ENCODE measurements around the gene CDC42BPG. TPM values are rescaled to one million over a fixed set of nuclear protein-coding genes. Genes with fewer than 3 reads are reported as not detected.

Gene CDC42BPG
- total RNA-seq, 1 donor from 2014 or later: 37.1 TPM

DNA sequence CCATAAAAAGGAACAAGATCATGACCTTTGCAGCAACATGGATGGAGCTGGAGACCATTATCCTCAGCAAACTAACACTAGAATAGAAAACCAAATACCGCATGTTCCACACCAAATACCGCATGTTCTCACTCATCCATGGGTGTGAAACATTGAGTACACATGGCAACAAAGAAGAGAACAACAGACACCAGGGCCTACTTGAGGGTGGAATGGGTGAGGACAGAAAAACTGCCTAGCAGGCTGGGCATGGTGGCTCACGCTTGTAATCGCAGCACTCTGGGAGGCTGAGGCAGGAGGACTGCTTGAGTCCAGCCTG is 21.7 kb upstream of the CDC42BPG start:
- no peak for DNase-seq (ENCODE audit: low spot score)

DNA sequence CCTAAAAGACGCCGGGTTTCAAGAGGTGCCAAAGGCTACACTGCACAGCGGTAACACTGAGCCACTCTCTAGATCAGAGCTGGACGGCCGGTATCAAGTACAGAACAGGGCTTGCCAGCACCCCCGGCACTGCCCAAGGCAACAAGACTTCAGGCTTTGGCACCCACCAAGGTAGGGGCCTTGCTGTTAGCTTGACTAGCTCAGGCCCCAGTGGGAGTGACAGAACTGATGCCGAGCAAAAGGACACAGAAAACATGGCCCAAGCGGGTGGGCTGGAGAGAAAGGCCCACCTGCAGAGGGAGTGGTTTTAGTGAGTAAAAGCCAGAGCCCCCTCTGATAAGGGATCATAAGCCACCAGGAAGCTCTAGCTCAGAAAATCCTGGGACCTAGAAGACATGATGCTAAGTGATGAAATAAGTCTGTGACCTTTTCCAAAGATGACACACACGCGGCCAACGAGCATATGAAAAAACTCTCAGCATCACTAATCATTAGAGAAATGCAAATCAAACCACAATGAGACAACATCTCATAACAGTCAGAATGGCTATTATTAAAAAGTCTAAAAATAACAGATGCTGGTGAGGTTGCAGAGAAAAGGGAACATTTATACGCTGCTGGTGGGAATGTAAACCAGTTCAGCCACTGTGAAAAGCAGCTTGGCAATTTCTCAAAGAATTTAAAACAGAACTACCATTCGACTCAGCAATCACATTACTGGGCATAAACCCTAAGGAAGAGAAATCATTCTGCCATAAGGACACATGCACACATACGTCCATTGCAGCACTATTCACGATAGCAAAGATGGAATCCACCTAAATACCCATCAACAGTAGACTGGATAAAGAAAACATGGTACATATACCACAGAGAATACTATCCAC is 21.1 kb upstream of the CDC42BPG start:
- DNase-seq (ENCODE audit: low spot score): no peak

DNA sequence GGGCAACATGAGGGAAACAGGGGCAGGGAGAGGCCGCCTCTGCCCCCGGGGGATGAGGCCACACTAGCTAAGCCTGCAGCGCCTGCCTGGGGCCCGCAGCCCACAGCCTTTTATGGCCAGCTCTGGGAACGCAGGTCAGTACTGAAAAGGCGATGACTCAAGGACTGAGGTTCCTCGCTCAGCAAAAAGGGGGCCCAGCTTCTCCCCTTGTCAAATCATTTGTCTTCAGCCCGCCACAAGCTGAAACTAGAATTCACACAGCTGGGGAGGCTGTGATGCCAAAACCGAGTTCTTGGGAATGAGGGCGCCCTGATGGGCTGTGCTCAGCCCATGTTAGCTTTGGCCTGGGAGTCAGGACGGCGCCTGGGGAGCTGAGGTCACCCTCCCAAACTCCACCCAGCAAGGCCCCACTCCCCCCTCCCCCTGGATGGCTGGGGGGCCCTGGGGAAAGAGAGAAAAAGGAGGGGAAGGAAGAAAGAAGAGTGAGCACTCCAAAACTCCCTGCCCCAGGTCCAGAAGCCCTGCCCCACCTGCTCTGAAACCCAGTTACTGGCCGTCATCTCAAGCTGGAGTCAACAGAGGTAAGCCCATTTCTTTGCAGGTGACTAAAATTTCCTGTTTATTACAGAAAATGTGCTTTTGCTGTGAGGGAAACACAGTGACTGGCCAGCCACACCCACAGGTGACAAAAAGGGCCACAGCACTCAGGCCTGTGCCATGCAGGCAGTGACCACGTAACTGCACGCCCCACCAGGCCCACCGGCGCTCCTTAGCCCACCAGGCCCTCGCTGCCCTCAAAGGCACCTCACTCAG is 20.2 kb upstream of the CDC42BPG start:
- no peak for DNase-seq (ENCODE audit: low spot score)

DNA sequence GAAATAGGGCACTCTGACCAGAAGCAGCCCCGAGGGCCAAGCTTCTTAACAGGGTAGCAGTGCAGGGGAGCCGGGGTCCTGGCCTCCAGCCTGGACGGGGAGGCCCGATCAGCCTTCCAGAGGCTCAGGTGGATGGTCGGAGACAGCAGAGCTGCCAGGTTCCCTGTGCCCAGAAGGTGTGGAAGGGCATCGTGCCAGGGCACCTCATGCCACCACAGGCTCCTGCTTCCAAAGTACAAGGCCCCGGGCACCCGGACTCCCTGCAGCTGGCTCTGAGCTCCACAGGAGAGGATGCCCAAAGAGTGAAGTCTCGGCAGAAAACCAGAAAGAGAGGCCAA is 19.7 kb upstream of the CDC42BPG start:
- no peak for DNase-seq (ENCODE audit: low spot score)

DNA sequence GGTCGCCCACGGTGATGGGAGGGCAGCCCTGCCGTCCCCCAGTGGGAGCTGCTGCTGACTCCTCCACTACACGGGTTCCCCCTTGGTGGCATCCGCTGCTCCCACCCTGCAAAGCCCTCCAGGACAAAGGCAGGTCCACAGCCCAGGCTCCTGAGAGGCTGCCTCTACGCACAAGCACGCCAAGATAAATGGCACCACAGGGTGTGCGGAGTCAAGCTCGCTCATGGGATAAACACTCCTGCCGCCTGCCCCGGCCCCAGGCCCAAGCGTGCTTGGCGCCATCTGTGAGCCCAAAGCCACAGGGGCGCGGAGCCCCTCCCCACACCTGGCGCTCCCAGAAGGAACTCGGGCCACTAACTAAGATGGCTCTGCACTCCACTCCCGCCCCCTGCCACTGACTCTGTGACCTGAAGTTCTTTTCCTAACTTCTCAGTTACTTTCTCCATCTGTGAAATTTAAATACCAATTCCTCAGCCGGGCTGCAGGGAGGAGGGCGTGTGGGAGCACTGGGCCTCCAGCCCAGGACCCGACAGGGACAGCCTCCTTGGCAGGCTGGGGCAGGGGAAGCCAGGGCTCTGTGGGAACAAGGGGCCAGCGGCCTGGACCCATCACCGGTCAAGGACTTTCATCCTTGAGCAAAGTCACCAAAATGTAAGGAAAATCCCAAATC is 19.1 kb upstream of the CDC42BPG start:
- DNase-seq (ENCODE audit: low spot score): no peak

DNA sequence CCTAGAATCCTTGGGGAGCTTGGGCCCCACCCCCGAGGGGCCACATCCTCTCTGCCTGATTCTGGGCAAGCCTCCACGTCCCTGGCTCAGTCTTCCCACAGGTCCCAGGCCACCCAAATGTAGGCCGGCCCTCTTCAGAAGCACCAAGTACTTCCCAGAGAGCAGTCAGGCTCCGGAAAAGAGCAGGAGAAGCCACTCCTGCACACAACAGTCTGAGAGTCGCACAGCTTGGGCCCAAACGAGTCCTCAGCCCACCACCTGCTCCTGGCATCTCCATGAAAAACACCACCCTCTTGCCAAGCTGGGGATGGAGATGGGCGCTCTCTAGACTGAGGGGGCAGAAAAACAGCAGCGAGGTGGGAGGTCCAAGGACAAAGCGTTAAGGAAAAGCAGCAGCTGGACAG is 18.5 kb upstream of the CDC42BPG start:
- DNase-seq (ENCODE audit: low spot score): no peak

DNA sequence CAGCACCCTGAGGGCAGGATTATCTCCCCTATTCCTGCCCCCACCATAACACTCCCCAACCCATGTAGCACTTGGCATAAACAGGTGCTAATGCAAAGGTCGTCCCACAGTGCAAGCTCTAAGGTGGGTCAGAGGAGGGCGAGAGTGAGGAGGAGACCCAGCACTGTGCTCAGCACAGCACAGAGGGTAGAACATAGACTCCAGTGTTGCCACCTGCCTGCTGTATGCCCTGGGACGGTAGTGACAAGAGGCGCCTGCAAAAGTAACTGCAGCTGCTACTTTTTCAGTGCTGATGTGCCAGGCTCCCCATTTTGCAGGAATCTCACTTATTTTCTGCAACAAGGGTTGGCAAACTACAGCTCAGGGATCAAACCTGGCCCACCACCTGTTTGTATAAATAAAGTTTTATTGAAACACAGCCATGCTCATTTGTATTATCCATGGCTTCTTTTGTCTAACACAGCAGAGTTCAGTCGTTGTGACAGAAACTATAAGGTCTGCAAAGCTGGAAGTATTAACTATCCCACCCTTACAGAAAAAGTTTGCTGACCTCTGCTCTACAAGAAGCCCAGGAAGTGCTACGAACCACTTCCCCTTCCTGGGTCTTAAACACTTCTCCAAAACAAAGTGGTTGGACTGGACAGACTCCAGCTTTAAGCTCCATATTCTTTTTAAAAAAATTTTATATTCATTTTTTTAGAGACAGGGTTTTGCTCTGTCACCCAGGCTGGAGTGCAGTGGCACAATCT is 16.9 kb upstream of the CDC42BPG start:
- DNase-seq (ENCODE audit: low spot score): no peak

DNA sequence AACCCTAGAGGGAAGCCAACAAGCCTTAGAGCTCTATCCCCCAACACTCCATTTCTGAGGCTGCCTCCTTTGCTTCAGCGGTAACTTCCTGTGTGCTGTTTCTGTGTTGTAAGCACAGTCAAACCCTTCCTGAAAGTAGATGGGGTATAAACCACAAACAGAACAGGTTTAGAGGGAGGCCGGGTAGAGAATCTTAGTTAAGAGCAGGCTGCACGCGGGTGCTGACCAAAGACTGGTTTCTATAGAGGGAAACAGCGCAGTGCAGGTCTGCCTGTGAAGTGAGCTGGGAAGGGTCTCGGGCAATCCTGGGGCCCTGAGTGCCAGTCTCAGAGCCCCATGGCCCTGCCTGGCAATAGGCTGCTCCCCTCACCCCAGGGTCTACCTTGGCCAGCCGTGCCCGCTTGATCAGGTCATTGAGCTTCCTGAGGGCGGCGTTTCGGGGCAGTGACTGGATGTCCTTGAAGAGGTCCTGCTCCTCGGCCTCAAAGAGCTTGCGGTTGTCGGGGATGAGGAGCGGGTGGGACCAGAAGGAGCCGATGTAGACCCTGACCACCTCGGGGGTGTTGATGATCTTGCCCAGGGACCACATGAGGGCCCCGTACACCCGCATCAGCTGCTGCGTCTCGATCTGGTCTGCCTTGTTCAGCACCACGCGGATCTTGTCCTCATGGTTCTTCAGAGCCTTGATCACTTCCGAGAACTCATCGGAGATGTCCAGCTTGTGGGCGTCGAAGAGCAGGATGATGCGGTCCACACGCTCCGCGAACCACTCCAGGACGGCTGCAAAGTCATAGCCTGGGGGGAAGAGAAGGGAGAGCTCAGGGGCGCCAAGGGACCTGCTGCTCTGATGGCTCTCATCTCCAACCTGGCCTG is 15.3 kb upstream of the CDC42BPG start:
- no peak for DNase-seq (ENCODE audit: low spot score)

DNA sequence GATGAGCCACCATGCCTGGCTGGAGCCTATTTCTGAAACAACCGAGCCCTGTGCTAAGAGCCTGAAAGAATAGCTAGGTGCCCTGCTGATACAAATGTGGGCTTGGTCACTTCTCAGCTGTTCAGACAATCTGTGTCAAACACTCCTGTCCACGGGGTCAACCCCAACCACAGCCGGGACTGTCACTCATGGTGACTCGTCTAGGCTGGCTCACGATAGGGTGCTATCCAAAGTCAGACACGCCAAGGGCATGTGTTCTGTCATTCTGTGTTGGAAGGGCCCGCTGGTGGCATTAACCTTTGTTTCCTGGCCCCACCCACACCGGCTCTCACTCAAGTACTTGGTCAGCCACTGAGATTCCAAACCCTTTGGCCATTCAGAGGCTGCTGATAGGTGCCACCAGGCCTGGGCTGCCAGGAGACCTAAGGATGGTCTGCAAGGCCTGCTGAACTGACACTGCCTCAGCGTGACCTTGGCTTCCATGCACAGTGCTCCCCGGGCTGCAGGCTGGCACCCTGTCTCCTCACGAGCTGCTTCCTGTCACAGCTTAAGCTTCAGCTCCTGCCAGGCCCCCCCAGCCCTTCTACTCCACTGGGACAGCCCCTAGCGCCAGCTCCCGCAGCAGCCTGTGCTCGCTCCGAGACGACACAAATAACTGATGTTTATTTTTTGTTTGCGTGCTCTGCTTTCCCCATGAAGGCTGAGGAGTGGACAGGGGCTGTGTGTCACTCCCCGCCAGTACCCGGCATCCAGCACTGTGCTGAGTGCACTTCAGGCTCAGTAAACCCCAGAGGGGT is 14.2 kb upstream of the CDC42BPG start:
- no peak for DNase-seq (ENCODE audit: low spot score)

DNA sequence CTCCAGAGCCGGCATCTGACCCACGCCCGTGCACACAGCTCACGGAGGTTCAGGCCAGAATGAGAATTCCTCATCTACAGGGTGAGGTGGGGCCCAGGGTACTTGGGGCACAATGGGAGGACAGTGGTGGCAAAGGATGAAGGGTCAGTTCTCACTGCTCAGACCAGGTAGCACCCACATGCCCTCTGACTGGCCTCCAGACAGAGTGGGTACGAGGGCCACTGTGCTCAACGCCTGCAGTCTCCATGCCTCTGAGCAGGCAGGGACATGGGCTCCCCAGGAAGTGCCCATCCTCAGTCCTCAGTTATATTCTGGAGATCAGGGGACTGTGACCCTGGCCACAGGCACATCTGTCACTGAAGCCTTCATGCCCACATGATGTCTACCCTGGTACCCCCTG is 13.0 kb upstream of the CDC42BPG start:
- DNase-seq (ENCODE audit: low spot score): no peak

DNA sequence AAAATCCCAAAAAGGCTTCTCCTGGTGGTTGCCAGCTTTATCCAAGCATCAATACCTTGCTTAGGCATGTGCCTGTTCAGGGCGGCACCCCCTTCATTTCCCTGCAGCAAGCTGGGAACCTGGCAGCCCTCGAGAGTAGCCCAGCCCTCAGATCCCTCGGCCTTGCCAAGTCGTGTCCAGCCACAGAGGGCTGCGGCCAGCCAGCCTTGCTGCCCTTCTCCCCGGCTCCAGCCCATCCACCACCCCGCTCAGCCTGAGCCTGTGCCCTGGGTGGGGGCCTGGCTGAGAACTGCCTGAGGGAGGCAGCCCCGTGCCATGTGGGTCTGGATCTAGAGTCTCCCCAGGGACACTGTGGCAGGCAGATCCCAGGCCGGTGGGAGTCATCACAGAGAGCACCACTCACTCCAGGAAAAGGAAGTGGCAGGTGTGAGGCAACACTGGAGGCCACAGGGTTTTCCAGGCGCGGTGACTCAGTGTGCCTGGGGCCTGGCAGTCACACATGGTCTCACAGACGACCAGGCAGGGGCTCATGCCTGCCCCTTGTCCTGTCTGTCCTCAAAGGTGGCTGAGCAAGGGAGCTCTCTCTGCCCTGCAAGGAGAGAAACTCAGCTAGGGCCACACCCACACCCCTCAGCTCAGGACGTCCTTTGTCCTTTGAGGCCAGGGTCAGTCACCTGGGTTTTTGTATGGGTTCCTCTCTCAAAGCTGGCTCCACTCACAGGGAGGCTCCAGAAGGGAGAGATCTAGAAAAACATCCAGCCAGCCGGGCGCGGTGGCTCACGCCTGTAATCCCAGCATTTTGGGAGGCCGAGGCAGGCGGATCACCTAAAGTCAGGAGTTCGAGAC is 12.2 kb upstream of the CDC42BPG start:
- no peak for DNase-seq (ENCODE audit: low spot score)

DNA sequence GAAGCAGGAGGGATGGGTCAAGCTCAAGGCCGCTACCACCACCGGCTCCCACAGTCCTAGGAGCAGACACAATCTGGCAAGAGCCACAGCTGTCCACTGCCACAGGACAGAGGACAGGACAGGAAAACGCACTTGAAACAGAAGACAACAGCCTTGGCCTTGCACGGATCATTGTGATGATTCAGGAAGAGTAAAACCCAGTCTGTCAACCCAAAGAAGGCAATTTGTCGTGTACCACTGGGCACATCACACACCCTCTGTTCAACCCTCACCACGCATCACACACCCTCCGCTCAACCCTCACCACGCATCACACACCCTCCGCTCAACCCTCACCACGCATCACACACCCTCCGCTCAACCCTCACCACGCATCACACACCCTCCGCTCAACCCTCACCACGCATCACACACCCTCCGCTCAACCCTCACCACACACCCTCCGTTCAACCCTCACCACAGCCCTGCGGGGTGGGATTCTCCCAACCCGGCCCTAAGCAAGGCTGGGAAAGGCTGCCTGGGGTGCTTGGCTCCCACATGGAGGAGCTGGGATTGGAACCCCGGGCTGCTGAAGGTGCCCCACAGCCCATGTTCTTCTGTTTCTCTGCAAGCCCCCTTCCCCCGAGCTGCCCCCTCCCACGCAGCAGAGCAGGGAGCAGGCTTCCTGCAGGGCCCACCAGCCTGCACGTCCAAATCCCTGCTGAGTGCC is 11.3 kb upstream of the CDC42BPG start:
- DNase-seq (ENCODE audit: low spot score): no peak

DNA sequence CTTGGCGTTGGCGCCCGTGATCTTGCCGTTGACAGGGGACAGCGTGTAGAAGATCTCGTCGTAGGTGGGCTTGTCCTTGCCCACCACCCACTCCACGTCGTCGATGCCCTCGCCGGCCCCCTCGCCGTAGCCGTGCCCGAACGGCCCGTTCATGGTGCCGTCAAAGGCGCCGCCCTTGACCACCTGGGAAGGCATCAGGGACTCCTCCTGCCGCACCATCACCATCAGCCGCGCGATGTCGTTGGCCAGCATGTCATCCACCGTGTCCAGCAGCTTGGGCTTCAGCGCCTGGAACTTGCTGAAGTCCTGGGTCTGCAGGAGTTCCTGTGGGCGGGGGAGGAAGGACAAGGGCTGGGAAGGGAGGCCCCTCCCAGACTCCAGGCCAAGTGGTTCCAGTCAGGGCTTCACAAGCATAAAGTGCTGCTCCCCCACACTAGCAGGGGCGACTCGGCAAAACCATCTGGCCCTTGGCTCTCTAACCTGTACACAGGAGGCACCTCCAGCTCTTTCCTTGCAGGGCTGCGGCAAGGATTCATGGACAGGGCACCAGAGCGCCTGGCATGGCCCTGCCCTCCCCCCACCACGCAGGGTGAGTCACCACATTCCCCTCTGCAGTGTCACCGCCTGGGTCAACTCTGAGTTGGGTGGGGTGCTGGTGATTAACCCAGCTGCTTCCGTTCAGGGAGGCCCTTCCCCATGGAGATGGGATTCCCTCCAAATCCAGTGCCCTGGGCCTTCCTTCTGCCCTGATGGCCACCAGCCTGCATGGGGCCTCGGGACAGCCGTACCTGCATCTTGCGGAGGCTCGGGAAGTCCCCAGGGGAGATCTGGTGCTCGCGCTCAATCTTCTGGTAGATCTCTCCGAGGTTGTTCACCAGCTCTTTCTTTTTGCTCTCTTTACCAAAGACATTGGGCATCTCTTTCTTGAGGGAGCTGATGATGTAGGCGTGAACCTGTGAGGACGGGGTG is 10.4 kb upstream of the CDC42BPG start:
- peak; percentile 86 for DNase-seq (ENCODE audit: low spot score)

DNA sequence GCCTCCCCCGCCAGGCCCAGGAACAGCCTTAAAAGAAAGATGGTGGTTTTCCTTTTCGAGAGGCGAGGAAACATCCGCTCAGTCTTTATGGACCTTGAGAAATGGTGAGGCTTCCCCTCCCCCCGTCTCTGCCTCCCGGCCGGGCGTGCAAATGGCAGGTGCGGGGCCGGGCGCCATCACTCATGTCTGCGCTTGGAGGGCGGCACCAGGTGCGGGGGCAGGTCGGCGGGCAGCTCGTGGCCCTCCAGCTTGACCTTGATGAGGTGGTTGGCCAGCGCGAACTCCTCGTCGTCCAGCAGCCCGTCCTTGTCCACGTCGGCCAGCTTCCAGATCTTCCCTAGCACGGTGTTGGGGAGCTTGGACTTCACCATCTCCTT is 9.7 kb upstream of the CDC42BPG start:
- DNase-seq (ENCODE audit: low spot score): no peak

DNA sequence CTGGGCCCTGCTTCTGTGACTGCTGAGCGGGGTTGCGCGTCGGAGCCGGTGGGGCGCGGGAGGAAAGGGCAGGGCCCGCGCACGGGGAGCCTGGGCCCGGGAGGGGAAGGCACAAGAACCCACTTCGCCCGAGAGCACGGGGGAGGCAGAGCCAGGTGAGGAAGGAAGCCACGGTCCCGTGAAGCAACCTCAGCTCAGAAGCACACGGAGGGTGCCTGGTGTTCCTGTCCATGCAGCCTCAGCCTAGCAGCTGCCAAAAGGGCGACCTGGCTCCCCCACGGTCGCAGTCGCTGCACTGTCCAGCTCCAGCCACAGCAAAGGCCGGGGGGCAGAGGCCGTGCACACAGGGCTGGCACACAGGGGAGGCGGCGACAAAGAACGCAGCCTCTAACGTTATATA is 9.3 kb upstream of the CDC42BPG start:
- DNase-seq (ENCODE audit: low spot score): no peak

DNA sequence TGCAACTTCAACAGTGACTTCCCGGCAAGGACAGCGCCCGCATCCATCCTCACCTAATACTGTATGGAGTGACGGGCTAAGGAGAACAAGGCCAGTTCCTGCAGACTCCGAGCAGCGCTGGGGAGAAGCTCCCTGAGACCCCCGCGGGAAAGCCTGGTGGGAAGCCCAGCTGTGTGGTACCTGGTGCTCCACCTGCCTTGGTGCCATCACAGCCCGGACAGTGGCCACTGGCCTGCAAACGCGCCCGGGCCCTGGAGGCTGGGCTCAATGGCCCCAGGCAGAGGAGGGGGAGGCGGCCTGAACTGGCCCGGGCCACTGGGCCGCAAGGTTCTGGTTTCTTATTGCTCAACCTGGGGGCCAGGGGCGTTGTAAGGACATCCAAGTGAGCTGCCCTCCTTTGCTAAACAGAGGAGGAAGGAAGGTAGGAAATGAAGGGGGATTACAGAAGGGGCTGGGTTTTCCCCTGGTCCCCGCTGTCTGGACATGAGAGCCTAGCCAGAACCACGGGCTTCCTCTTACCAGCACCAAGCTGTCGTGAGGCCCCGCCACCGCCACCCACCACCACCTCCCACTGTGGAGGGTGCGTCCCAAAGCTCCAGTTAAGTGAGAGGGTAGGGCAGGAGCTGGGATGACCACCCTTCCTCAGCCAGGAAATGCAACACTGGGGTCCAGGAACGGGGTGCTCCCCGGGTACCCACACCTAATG is 8.5 kb upstream of the CDC42BPG start:
- no peak for DNase-seq (ENCODE audit: low spot score)

DNA sequence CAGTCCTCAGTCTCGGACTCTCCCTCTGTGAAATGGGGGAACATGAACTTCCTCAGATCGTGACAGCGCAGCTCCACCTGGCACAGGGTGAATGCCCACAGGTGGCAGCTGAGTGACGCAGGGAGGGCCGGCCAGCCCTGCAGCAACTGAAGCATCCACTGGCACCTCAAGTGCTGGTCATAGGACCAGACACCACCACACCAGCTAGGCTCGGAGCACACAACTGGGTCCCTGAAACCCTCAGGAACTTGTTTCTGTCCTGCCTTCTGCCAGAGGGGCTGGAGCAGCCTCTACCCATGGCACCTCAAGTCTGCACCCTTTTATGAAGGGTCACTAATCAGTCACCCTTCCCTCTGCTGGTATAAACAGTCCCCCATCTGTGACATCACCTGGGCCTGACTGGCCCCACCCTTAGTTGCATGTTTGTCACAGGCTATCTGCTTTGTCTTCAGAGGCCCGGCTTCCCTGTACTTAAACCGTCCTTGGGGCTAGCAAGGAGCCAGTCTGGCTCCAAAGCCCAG is 7.4 kb upstream of the CDC42BPG start:
- no peak for DNase-seq (ENCODE audit: low spot score)
